Activated CD4-positive, alpha-beta T cell treated with anti-CD3 and anti-CD28 coated beads, Interleukin-10, Interleukin-2, amounts not matched to agents 100 ng/mL and 50 ng/mL, durations not matched to agents 16 hours and 8 hours (primary cell): ENCODE data around the gene UBE2F.
"Not testable (repeated sequence)": the region's sequence is repeated elsewhere in the genome, so short reads cannot be mapped to it uniquely, and the experiment has no call there.

Experiments used
- DNase-seq: peaks from one replicate; pipeline ENCODE4 v3.0.0-alpha.2; 2020

The UBE2F gene

DNA sequence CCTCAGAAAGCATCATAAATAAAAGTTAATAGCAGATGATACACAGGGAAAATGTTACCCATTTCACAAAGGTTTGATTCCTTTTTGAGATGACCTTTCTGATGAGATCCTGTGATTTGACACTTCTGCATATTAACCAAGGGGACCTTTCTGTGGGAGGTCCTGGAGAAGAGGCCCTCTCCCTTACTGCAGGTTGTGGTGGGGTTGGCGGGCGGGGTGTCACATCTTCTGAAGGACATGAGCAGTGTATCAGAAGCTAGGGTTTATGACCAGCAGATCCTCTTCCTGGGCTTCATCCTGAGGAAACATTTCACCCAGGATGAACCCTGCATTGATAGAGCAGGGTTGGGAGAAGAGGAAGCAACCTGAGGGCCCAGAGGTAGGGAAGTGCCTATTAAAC, 56.8 kb downstream of the UBE2F start:
- DNase-seq, result no peak

DNA sequence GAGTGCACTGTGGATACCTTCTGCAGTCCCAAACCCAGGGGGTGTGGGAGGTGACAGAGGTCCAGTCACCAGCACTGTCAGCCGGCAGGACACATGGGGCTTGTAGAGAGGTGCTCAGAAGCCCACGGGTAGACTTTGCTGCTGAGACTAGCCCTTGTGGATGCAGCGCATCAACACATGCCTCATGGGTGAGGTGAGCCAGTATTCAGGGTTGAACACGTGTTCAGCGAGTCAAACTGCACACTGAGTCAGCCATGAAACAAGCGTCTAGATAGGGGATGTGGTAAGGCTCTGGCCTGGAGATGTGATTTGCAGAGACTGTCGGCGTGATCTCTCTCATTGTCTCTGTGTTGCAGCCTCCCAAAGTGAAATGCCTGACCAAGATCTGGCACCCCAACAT, 58.2 kb downstream of the UBE2F start:
- peak; percentile 71 for DNase-seq

DNA sequence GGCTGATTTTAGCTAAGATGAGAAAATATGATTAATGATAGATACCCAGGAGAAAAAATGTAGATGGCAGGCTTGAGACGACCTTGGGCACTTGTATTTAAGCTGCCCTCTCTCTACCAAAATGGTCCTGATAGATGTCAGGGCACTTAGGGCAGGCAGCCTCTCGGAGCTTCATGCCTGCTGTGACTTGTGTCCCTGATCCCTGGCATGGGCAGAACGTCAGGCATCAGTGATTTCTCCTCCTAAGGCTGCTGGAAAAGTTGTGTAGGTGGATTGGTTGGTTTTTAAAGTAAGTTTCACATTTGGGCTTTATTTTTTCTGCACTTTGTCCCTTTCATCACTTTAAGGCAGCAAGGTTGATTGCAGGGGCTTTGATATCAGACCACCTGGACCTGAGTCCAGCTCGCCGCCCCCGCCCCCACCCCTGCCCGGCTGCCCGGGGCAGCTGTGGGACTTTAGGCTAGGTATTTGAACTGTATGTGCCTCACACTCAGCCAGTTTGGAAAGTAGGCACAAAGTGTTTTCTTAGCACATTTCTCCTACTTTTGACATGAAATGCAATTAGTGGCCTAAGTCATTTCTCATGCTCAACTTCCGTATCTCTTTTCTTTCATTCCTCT, 59.0 kb downstream of the UBE2F start:
- no peak for DNase-seq

DNA sequence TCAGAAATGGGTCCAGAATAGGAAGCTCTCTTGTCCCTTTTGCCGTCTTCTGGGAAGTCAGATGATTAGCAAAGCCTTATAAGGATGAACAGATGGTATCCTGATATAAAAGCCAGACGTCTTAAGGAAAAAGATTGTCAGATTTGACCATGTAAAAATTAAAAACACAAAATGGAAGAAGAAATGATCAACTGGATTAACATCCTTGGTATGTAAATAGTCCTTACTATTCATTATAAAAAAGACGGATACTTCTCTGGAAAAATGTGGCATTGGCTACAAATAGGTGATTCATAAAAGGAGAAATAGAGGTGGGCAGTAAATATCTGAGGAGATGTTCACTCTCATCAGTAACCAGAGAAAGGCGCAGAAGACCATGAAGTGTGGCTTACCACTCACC, 60.2 kb downstream of the UBE2F start:
- no peak for DNase-seq

DNA sequence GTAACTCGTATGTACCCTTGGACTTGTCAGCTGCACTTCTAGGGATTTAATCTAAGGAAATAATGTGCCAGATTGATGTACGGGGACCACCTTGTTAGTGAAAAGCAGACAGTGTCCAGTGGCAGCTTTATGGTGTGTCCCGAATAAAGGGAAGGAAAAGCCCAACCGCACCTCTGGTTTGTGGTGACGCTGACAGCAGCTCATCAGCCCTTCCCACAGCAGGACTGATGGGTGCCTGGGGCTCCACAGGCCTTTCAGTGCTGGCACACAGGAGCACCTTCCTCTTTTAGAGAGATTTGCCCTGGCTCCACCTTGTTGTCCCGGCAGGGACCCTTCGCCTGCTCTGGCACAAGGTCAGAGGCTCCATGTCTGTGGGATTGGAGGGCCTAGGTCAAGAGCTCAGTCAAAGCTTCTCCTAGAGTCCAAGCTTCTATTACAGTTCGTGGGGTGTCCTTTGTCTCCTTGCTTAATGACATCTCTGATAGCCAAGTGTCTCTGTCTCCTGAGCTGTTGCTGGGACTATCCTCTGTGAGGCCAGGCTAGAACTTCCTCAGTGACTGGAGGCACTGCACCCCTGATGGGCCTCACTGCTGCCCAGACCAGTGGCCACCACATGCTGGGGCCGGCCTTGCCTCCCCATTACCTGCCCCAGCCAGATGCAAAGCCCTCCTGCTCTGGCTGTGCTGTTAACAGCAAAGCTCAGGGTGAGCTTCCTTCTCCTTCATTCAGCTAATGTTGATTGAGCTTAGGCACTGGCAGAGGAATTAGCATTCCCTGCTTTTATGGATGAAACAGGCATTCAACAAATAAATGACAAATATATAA, 61.0 kb downstream of the UBE2F start:
- DNase-seq, result no peak

DNA sequence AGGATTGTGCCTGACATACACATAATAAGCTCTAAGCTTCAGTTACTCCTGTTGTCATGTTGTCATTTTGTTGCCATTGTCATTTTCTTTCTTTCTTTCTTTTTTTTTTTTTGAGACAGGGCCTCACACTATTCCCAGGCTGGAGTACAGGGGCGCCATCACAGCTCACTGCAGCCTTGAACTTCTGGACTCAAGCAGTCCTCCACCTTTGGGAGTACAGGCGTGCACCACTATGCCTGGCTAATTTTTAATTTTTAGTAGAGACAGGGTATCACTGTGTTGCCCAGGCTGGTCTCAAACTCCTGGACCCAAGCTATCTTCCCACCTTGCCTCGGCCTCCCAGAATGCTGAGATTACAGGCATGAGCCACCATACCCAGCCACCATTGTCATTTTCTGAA, 63.0 kb downstream of the UBE2F start:
- DNase-seq, result no peak

DNA sequence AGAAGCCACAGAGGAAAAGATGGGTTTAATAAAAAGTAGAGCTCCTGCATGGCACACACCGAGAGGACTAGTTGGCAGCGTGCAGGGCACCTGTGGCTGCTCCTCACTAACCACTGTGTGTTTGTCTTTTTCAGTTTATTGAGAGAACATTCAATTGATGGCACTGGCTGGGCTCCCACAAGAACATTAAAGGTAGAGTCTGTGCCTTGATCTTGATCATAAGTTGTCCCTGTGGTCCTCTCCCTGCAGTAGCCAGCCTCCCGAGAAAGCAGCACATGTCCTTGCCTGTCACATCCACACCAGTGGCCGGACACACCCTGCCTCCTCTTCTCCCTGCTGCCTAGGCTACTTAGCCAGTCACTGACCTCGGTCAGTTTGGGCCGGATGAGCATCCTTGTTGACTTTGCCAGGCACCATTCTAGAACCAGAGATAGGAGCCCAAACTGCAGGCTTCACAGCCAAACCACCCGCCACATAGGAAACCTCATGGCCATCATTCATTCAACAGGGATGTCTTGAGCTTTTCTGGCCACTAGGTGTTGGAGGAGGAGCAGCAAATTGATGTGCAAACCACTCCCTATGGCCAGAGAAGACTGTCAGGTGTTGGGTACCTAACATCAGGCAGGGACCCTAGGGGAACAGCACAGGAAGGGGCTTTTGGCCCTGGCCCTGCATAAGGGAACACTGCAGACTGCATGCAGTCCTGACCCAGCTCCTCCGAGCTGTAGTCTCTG, 63.8 kb downstream of the UBE2F start:
- no peak for DNase-seq

DNA sequence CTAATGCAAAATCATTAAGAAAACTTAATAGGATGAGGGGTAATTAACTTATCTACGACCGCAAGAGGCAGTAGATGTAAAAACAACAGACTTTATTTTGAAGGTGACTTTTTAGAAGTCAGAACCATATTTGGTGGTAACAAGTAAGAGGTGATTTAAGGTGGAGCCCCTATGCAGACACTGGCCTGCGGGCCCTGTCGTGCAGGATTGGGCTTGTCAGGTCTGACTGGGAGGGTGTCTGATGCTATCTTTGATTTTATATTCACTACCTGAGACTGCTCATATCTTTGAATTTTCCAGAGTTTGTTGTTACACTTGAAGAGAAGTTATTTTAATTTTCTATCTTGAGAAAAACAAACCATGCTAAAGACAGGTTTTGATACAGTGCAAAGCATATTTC, 64.9 kb downstream of the UBE2F start:
- DNase-seq, result no peak

DNA sequence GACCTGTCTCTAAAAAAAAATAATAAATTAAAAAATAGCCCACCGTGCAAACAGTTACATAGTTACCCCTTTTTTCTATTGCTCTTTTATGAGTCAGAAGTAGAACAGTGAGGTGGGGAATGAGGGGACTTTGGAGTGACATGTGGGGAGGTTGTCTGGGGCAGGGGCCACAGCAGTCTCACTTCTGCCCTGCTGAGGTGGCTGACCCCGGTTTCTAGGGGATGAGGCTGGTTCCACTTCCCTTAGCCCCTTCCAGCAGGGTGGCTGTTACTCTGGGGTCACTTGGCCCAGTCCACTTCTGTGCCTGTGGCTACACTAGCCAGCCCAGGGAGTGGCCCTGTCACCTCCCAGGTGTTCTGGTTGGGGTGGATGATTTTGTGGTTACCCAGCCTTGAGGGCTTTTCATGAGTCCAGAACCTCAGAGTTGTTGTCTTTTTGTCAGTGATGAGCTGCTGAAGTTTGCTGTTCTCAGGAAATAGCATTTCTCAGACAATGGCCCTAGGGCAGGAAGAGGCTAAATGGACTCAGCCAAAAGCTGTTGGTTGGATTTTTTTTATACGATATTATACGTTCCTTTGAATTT, 66.0 kb downstream of the UBE2F start:
- no peak for DNase-seq

DNA sequence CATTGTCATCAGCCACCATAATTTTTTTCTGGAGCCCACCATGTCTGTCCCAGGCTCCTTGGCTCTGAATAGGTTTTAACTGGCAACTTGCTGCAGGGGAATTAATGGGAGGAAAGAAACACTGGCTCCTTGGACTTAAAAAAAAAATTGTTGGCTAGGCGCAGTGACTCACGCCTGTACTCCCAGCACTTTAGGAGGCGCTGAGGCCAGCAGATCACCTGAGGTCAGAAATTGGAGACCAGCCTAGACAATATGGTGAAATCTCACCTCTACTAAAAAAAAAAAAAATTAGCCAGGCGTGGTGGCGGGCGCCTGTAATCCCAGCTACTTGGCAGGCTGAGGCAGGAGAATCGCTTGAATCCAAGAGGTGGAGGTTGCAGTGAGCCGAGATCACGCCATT, 67.2 kb downstream of the UBE2F start:
- DNase-seq, result not testable (repeated sequence)

DNA sequence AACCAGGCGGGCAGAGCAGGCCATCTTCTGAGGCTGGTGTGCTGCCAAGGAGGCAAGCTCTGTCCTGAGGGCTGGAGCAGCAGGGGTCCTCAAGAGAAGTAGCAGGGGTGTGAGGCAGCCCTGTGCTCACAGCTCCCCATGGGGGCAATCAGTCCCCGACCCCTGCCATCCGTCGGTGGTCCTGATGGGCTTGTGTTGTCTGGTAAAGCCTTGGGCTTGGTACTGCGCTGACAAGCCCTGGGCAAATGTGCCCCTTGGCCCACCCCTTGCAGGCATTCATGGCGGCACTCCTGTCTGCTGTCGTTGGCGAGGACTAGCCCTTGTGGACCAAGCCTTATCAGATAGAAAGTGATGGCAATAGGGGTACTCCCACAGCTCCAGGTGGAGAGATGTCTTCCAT, 71.4 kb downstream of the UBE2F start:
- no peak for DNase-seq

DNA sequence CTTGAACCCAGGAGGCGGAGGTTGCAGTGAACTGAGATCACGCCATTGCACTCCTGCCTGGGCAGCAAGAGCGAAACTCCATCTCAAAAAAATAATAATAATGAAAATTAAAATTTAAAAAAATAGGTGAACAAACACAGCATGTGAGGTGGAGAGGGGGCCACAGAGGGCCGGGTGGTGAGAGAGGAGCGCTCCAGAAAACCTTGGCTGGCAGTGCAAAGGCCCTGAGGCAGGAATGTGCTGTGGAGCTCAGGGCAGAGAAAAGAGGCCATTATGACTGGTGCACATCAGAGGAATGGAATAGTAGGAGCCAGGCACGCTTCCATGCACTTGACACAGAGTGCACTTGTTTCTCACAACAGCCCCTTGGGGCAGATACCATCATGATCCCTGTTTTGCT, 72.3 kb downstream of the UBE2F start:
- DNase-seq, result no peak

DNA sequence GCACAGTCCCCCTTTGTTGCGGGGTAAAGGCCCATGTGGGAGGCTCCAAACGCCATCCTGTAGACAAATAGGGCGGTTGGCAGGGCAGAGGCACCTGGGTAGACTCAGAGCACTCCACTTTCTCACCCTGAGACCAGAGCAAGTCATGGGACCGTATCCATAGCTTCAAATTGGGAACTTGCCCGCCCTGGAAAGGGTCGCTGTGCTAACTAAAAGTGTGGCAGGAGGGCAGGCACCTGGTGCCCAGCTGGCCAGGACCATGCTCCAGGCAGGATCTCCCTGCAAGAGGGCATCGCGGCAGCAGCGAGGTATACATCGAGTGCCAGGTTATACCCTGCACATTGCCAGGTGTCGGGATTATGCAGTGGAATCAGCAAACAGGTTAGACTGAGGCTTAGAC, 73.2 kb downstream of the UBE2F start:
- DNase-seq, result no peak

DNA sequence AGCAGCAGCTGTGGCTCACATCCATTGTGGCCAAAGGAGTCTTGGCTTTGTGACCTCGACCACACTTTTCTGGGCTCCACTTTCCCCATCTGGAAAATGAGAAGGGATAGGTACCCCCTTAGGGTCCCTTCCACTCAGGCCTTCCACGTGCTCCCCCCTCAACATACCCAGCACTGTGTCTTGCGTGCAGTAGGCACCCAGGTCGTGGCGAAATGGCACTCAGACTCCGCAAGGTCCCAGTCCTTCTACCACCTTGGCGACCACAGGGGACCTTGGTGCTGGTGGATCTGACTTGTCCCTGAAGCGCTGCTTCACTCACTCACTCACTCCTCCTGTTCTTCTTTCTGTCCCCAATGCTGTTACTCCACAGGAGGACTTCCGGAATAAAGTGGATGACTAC, 74.1 kb downstream of the UBE2F start:
- DNase-seq, result no peak

DNA sequence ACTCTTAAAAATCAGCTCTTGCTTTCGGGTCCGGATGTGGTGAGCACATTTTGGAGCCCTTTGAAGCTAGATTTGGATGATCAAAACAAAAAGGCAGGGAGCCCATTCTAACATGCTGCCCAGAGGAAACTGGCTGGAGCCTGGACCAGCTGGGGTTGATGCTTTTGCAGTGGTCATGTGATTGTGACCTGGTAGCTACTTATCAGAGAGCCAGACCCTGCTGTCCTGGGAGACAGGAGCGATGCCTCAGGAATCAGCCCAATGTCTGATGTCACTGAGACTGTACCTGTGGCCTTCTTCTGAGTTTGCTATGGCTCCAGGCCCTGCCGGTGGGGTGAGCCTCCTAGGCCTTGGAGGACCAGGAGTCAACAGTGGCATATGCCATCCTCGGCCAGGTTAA, 75.3 kb downstream of the UBE2F start:
- no peak for DNase-seq

DNA sequence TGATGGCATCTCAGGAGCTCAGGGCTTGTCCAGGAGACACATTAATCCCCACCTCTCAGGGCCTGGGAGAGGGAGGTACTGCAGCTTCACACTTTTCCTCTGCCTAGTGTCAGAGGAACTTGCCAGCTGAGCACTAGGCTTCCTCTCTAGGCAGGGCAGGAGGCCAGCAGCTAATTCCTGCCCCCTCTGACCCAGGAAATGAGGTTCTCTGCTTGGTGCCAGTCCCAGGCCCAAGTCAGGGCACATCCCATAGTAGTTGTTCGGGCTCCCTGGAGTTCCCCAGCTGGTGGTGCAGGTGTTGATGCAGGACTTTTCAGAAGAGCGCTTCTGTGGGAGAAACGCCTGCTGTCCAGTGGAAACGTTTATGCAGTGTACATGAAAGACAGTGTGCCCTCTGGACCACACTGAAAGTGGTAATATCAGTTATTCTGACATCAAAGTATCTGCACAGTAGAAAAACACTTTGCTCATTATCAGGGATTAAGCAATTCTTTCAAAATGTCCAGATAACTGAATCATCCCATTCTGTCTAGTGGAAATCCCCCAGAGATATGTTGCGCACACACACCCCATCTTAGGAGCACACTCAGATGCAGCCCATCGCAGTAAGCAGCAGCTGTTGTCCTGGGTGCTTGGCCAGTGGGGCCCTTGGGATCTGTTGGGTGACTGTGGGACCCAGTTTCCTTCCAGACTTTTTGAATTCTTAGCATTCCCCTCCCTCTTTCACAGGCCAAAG, 76.2 kb downstream of the UBE2F start:
- no peak for DNase-seq

DNA sequence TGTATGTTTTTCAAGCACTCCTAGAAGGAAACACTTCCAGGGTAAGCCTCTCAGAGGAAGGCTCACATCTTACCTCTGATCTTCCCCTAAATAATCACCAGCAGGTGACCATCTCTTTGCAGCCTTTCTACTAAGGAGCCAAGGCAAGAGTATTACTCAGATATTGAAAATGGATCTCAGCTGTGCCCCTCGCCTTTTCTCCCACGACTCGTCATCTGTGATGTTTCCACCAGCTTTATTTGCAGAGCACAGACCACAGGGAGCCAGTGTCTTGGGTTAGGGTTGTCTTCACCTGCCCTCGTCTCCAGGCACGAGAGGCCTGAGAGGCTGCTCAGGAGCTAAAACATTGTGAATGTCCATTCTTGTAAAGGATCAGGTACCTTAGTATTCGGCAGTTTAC, 77.0 kb downstream of the UBE2F start:
- no peak for DNase-seq

DNA sequence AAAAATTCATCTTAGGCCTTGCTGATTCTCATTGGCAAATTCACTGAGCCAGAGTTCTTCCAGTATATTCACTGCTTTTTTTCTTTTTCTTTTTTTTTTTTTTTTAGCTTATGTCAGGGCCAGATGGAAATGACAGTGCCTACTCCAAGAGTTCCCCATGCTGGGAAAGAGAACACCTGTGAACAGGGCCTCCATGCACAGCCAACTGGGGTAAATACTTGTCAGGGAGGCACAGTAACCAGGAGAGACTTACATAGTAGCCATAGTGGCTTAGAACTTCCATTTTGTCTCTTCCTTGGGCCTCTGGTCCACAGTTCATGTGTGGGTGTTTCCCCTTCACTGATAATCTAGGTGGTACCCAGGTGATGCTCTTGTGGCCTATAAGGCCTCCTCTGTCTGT, 78.8 kb downstream of the UBE2F start:
- DNase-seq, result no peak

DNA sequence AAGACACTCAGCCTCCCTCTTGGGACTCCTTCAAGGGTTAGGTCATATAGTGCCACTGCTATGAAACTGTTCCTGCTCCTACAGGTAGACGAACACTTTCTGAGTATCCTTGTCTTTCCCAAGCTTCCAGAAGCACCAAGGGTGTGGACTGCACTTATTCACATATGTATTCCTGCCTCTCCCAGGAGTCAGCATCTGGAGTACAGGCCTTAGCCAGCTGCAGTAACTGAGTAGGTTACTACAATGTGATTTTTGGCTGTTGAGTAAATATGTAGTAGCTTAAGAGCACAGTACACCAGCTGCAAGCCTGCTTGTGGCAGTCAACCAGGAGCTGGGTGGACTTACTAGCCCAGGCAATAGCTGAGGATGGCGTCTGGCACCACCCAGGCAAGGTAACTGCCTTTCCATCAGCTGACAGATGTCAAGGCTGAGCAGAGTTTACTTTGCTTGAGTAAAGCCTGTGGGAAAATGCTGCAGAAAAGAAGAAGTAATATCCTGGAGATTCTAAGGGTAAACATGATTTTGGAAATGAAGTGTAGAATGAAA, 80.0 kb downstream of the UBE2F start:
- no peak for DNase-seq

DNA sequence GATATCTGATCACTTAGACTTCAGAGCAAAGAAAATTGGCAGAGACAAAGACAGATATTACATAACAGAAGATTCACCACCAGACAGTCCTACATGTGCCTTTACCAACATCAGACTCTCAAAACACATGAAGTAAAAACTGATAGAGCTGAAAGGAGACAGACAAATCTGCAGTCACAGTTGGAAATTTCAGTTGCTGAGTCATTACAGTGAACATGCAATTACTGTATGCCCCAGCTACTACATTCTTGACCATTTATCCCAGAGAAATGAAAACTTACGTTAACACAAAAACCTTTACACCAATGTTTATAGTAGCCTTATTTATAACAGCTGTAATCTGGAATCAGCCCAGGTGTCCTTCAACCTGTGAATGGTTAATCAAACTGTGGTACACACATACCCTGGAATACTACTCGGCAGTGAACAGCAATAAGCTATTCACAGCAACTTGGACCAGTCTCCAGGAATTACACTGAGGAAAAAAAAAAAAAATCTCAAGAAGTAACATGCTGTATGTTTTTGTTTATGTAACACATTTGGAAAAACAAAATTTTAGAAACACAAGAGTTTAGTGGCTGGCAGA, 86.5 kb downstream of the UBE2F start:
- no peak for DNase-seq

DNA sequence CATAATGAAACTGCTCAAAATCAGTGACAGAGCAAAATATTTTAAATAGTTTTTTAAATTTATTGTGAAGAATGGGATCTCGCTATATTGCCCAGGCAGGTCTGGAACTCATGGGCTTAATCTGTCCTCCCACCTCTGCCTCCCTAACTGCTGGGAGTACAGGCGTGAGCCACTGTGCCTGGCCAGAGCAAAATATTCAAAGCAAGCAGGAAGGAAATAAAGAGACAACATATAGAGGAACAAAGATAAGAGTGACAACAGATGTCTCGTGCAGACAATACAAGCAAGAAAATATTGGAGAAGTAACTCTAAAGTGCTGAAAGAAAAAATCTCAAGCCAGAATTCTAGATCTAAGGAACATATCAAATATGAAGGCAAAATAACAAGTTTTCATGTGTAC, 89.0 kb downstream of the UBE2F start:
- DNase-seq, result no peak
